GM18505 (cell line): Measurements from ENCODE around the gene ZBTB24.
"Not testable (repeated sequence)": the region's sequence is repeated elsewhere in the genome, so short reads cannot be mapped to it uniquely, and the experiment has no call there.

Experiments
- ATAC-seq: cut with Tn5 transposase; IDR thresholded peaks from one replicate; pipeline ENCODE4 v1.9.1; 2021; ENCODE audit not compliant: unreplicated experiment
- POLR2A ChIP-seq: IDR thresholded peaks from 4 replicates; pipeline ENCODE4 v1.6.1; 2011; ENCODE audit warnings: borderline replicate concordance; ENCODE audit not compliant: insufficient read depth, insufficient read length; ENCODE audit errors: extremely low read depth

ZBTB24 gene

GRCh38 chr6:109482905-109483734 lies at the start of gene ZBTB24:
Gene ZBTB24 (minus strand): TSS chr6:109483219. CDS start chr6:109482026, 1,193 bp downstream.
- TF ChIP-seq POLR2A, result peak; percentile 77

GRCh38 chr6:109531446-109531845 lies 48.4 kb upstream of the ZBTB24 start:
- no peak for ATAC-seq
- no peak for TF ChIP-seq POLR2A

More at GRCh38 chr6:109482905-109483734, at the start of gene ZBTB24:
- ATAC-seq, result peak; percentile 95

GRCh38 chr6:109527989-109528388 lies 45.0 kb upstream of the ZBTB24 start:
- no peak for TF ChIP-seq POLR2A
- no peak for ATAC-seq

GRCh38 chr6:109526905-109527628 lies 44.0 kb upstream of the ZBTB24 start:
- TF ChIP-seq POLR2A, result no peak
- no peak for ATAC-seq

- no peak for ATAC-seq
- no peak for TF ChIP-seq POLR2A
These were observed 41.1 kb upstream of the ZBTB24 start for GRCh38 chr6:109524129-109524528.

- no peak for TF ChIP-seq POLR2A
- no peak for ATAC-seq
These were observed 40.5 kb upstream of the ZBTB24 start for GRCh38 chr6:109523478-109523877.

GRCh38 chr6:109521080-109521479 lies 38.1 kb upstream of the ZBTB24 start:
- ATAC-seq, result no peak

GRCh38 chr6:109519647-109520046 lies 36.6 kb upstream of the ZBTB24 start:
- not testable (repeated sequence) for ATAC-seq

More at GRCh38 chr6:109521080-109521479, 38.1 kb upstream of the ZBTB24 start:
- no peak for TF ChIP-seq POLR2A

- ATAC-seq, result no peak
- TF ChIP-seq POLR2A, result no peak
These were observed 33.9 kb upstream of the ZBTB24 start for GRCh38 chr6:109516929-109517328.

GRCh38 chr6:109515781-109516409 lies 32.9 kb upstream of the ZBTB24 start:
- no peak for ATAC-seq
- TF ChIP-seq POLR2A, result no peak

- TF ChIP-seq POLR2A, result no peak
- ATAC-seq, result no peak
These were observed 31.9 kb upstream of the ZBTB24 start for GRCh38 chr6:109514946-109515345.

- TF ChIP-seq POLR2A, result no peak
- no peak for ATAC-seq
These were observed 30.6 kb upstream of the ZBTB24 start for GRCh38 chr6:109513571-109514071.

GRCh38 chr6:109512271-109512817 lies 29.3 kb upstream of the ZBTB24 start:
- no peak for TF ChIP-seq POLR2A
- no peak for ATAC-seq
